ENCODE results near the gene MIER2. TPM values are rescaled to one million over a fixed set of nuclear protein-coding genes. Genes with fewer than 3 reads are reported as not detected.
"Not testable (repeated sequence)": the region's sequence is repeated elsewhere in the genome, so short reads cannot be mapped to it uniquely, and the experiment has no call there.

Gene MIER2
- total RNA-seq, 1 donor from 2014 or later = 43.5 TPM

DNA sequence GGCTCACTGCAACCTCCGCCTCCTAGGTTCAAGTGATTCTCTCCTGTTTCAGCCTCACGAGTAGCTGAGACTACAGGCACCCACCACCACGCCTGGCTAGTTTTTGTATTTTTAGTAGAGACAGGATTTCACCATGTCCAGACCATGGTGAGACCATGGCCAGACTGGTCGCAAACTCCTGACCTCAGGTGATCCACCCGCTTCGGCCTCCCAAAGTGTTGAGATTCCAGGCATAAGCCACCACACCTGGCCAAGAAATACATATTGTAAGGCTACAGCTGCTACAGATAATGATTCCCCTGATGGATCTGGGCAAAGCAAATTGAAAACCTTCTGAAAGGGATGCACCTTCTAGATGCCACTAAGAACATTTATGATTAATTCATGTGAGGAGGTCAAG is 71.2 kb downstream of the MIER2 start:
- H3K9ac ChIP-seq (ENCODE audit: low read length) = no peak overlapping the region
- no peaks in the 10 kb centered on the region for H3K9me3 Mint-ChIP-seq (ENCODE audit: unreplicated experiment)
- no peak for DNase-seq (ENCODE audit: low read depth)
- peaks cover 1% of the 10 kb centered on the region for H3K4me1 Mint-ChIP-seq (ENCODE audit: low read depth, unreplicated experiment)
- no peak overlapping the region for H3K27ac ChIP-seq (ENCODE audit: low read depth, low read length)
- no peak for FAIRE-seq
- no peaks in the 10 kb centered on the region for H3K9me3 ChIP-seq (ENCODE audit: insufficient read depth, low read depth, low read length)
- no peak for TF ChIP-seq EZH2 (IDR thresholded peaks at IDR 0.05; ENCODE audit: insufficient read depth, low read length)
- TF ChIP-seq, protein P1, sequence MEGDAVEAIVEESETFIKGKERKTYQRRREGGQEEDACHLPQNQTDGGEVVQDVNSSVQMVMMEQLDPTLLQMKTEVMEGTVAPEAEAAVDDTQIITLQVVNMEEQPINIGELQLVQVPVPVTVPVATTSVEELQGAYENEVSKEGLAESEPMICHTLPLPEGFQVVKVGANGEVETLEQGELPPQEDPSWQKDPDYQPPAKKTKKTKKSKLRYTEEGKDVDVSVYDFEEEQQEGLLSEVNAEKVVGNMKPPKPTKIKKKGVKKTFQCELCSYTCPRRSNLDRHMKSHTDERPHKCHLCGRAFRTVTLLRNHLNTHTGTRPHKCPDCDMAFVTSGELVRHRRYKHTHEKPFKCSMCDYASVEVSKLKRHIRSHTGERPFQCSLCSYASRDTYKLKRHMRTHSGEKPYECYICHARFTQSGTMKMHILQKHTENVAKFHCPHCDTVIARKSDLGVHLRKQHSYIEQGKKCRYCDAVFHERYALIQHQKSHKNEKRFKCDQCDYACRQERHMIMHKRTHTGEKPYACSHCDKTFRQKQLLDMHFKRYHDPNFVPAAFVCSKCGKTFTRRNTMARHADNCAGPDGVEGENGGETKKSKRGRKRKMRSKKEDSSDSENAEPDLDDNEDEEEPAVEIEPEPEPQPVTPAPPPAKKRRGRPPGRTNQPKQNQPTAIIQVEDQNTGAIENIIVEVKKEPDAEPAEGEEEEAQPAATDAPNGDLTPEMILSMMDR (IDR thresholded peaks at IDR 0.05; ENCODE audit: insufficient read depth, low read depth, low read length) = no peak
- H3K79me2 ChIP-seq (ENCODE audit: insufficient read depth, low read length) = no peaks in the 10 kb centered on the region
- H3K4me2 ChIP-seq (ENCODE audit: low read length) = no peak overlapping the region
- H3K27me3 ChIP-seq (ENCODE audit: insufficient read depth, low read length) = peaks cover 3% of the 10 kb centered on the region
- H4K20me1 ChIP-seq (ENCODE audit: insufficient read depth, low read length) = no peaks in the 10 kb centered on the region
- peaks cover 32% of the 10 kb centered on the region for H3K27me3 Mint-ChIP-seq (ENCODE audit: low read depth, unreplicated experiment)
- H3K27ac Mint-ChIP-seq (ENCODE audit: unreplicated experiment) = no peak overlapping the region
- H3K4me3 Mint-ChIP-seq (ENCODE audit: unreplicated experiment) = no peak overlapping the region
- H3K36me3 ChIP-seq (ENCODE audit: insufficient read depth, low read length) = no peaks in the 10 kb centered on the region
- H3K36me3 Mint-ChIP-seq (ENCODE audit: low read depth, unreplicated experiment) = peaks cover 4% of the 10 kb centered on the region
- no peaks in the 10 kb centered on the region for H3K4me1 ChIP-seq (ENCODE audit: insufficient read depth, low read length)
- H2AFZ ChIP-seq (ENCODE audit: low read depth, low read length) = no peak overlapping the region
- no peak overlapping the region for H3K4me3 ChIP-seq (ENCODE audit: insufficient read depth, low read depth, low read length)

GRCh38 chr19:271856-272255 is 72.7 kb downstream of the MIER2 start:
- H3K4me1 Mint-ChIP-seq (ENCODE audit: low read depth, unreplicated experiment) = peaks cover 1% of the 10 kb centered on the region
- H3K27ac ChIP-seq (ENCODE audit: low read depth, low read length) = no peak overlapping the region
- H4K20me1 ChIP-seq (ENCODE audit: insufficient read depth, low read length) = no peaks in the 10 kb centered on the region
- H3K4me3 Mint-ChIP-seq (ENCODE audit: unreplicated experiment) = no peak overlapping the region
- no peaks in the 10 kb centered on the region for H3K9me3 ChIP-seq (ENCODE audit: insufficient read depth, low read depth, low read length)
- peaks cover 25% of the 10 kb centered on the region for H3K27me3 Mint-ChIP-seq (ENCODE audit: low read depth, unreplicated experiment)
- peaks cover 5% of the 10 kb centered on the region for H3K4me1 ChIP-seq (ENCODE audit: insufficient read depth, low read length)
- no peak overlapping the region for H3K27ac Mint-ChIP-seq (ENCODE audit: unreplicated experiment)
- no peak for TF ChIP-seq EZH2 (IDR thresholded peaks at IDR 0.05; ENCODE audit: insufficient read depth, low read length)
- TF ChIP-seq, protein P1 (IDR thresholded peaks at IDR 0.05; ENCODE audit: insufficient read depth, low read depth, low read length) = no peak
- H3K36me3 Mint-ChIP-seq (ENCODE audit: low read depth, unreplicated experiment) = peaks cover 4% of the 10 kb centered on the region
- no peak overlapping the region for H3K4me3 ChIP-seq (ENCODE audit: insufficient read depth, low read depth, low read length)
- no peaks in the 10 kb centered on the region for H3K79me2 ChIP-seq (ENCODE audit: insufficient read depth, low read length)
- H2AFZ ChIP-seq (ENCODE audit: low read depth, low read length) = no peak overlapping the region
- H3K36me3 ChIP-seq (ENCODE audit: insufficient read depth, low read length) = no peaks in the 10 kb centered on the region
- H3K9ac ChIP-seq (ENCODE audit: low read length) = no peak overlapping the region
- FAIRE-seq (no peak), DNase-seq (ENCODE audit: low read depth) (no peak)
- peaks cover 6% of the 10 kb centered on the region for H3K27me3 ChIP-seq (ENCODE audit: insufficient read depth, low read length)
- no peak overlapping the region for H3K4me2 ChIP-seq (ENCODE audit: low read length)
- H3K9me3 Mint-ChIP-seq (ENCODE audit: unreplicated experiment) = no peaks in the 10 kb centered on the region

DNA sequence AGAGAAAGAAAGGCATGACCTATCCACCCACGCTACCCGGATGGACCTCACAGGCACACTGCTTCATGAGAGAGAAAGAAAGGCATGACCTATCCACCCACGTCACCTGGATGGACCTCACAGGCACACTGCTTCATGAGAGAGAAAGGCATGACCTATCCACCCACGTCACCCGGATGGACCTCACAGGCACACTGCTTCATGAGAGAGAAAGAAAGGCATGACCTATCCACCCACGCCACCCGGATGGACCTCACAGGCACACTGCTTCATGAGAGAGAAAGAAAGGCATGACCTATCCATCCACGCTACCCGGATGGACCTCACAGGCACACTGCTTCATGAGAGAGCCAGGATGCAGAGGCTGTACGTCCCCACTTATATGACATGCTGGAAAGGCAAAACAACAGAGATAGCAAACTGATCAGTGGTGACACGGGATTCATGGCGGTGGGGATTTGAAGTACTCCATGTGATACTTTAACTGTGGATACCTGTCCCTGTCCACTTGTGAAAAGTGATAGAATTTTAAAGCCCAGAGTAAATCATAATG is 73.8 kb downstream of the MIER2 start:
- H3K27me3 Mint-ChIP-seq (ENCODE audit: low read depth, unreplicated experiment) = peaks cover 27% of the 10 kb centered on the region
- H3K9me3 ChIP-seq (ENCODE audit: insufficient read depth, low read depth, low read length); H3K4me3 ChIP-seq (ENCODE audit: insufficient read depth, low read depth, low read length); H3K27ac Mint-ChIP-seq (ENCODE audit: unreplicated experiment); H4K20me1 ChIP-seq (ENCODE audit: insufficient read depth, low read length); DNase-seq (ENCODE audit: low read depth); H3K9ac ChIP-seq (ENCODE audit: low read length); H3K36me3 Mint-ChIP-seq (ENCODE audit: low read depth, unreplicated experiment); H3K79me2 ChIP-seq (ENCODE audit: insufficient read depth, low read length); H3K4me3 Mint-ChIP-seq (ENCODE audit: unreplicated experiment); H3K27ac ChIP-seq (ENCODE audit: low read depth, low read length); H3K4me1 Mint-ChIP-seq (ENCODE audit: low read depth, unreplicated experiment); H2AFZ ChIP-seq (ENCODE audit: low read depth, low read length); FAIRE-seq; H3K36me3 ChIP-seq (ENCODE audit: insufficient read depth, low read length); H3K4me1 ChIP-seq (ENCODE audit: insufficient read depth, low read length); H3K4me2 ChIP-seq (ENCODE audit: low read length); H3K9me3 Mint-ChIP-seq (ENCODE audit: unreplicated experiment): not testable (repeated sequence)
- H3K27me3 ChIP-seq (ENCODE audit: insufficient read depth, low read length) = peaks cover 12% of the 10 kb centered on the region
